Epithelial cell of proximal tubule (primary cell): ENCODE results near the gene CHMP4B. TPM values are rescaled to one million over a fixed set of nuclear protein-coding genes. Genes with fewer than 3 reads are reported as not detected.

Experiments
- DNase-seq: peaks from one replicate; pipeline ENCODE4 v3.0.0-alpha.2; 2011; ENCODE audit warnings: low read depth
- H3K4me3 ChIP-seq: 2 replicates; pipeline ENCODE4 v1.5.1; 2011; ENCODE audit warnings: low read depth, mild to moderate bottlenecking, low read length
- total RNA-seq: library from RNA; depleted of rRNA; stranded (reverse); fragments of >200 nt; gene quantifications from 2 replicates; pipeline ENCODE4 v1.2.3, GENCODE V29; 2015
- TF ChIP-seq, protein P1 (sequence below): conservative IDR thresholded peaks from 2 replicates; pipeline ENCODE4 v1.5.1; 2012; ENCODE audit warnings: low read depth, mild to moderate bottlenecking, low read length

CHMP4B gene
- total RNA-seq, 1 donor from 2014 or later = 41.3 TPM

DNA sequence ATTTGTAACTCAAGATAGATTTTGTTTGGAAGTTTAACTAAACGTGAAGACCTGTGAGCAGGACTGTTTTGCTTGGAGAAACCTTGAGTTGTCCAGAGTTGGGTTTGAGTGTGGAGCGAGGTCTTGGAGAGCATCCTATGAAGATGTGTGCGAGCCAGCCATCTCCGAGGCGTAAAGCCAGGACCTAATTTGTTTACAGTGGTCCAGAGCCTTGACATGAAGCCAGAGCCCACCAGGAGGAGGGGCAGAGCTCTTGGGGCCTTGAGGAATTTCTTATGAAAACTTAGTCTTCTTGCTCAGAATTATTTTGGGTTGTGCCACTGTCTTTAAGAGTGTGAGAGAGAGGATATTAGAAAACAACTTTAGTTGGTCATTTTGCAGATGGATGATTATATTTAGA, 6.3 kb downstream of the CHMP4B start:
- TF ChIP-seq, protein P1, sequence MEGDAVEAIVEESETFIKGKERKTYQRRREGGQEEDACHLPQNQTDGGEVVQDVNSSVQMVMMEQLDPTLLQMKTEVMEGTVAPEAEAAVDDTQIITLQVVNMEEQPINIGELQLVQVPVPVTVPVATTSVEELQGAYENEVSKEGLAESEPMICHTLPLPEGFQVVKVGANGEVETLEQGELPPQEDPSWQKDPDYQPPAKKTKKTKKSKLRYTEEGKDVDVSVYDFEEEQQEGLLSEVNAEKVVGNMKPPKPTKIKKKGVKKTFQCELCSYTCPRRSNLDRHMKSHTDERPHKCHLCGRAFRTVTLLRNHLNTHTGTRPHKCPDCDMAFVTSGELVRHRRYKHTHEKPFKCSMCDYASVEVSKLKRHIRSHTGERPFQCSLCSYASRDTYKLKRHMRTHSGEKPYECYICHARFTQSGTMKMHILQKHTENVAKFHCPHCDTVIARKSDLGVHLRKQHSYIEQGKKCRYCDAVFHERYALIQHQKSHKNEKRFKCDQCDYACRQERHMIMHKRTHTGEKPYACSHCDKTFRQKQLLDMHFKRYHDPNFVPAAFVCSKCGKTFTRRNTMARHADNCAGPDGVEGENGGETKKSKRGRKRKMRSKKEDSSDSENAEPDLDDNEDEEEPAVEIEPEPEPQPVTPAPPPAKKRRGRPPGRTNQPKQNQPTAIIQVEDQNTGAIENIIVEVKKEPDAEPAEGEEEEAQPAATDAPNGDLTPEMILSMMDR = no peak
- no peak overlapping the region for H3K4me3 ChIP-seq
- no peak for DNase-seq

DNA sequence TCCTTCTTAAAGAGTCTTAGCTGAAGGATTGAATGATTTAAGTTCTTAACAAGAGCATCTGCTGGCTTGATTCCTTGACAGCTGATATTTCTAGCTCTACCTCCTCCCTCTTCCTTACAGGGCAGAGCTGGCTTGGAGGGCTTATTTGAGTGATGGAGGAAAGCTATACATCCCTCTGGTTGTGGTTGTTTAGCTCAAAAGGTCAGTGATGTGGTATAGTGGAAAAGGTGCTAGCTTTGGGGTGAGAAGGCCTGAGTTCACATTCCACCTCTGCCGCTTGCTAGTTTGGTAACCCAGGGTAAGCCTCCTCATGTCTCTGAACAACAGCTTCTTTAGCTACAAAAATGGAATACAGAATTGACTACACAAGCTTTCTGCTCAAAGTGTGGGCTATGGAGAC, 8.3 kb downstream of the CHMP4B start:
- DNase-seq = no peak
- TF ChIP-seq, protein P1 = no peak
- H3K4me3 ChIP-seq = no peak overlapping the region

DNA sequence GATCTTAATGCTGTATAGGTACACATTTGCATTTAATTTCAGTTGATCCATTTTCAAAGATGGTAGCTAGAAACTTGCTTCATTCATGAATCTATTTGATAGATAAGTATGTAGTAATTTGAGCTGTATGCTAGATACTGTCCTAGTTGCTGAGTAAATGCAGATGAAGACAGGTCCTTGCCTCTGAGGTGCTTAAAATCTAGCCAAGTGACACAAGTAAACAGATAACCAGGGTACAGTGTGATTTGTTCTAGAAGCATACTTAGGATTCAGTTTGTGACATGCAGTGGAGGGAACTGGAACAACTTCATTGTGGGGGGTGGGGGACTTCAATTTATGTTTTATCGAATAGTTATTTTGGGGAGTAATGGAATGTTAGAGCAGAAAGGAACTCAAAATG, 9.2 kb downstream of the CHMP4B start:
- no peak overlapping the region for H3K4me3 ChIP-seq
- TF ChIP-seq, protein P1 = no peak
- no peak for DNase-seq

DNA sequence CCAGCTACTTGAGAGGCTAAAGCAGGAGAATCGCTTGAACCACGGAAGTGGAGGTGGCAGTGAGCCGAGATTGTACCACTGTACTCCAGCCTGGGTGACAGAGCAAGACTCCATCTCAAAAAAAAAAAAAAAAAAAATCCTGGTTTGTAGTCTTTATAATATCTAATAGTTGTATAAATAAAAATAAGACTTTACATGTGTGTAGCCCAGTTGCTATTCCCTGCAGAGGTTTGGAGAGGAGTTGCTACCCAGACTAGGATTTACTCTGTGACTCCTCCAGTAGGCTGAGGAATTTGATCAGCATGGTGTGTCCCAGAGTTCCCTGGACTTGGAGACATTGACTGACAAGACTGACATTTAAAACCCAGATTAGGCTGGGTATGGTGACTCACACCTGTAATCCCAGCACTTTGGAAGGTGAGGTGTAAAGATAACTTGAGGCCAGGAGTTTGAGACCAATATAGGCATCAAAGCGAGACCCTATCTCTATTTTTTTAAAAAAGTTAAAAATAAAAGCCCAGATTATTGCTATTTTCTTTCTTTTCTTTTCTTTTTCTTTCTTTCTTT, 10.2 kb downstream of the CHMP4B start:
- H3K4me3 ChIP-seq = no peak overlapping the region
- TF ChIP-seq, protein P1 = no peak
- no peak for DNase-seq

DNA sequence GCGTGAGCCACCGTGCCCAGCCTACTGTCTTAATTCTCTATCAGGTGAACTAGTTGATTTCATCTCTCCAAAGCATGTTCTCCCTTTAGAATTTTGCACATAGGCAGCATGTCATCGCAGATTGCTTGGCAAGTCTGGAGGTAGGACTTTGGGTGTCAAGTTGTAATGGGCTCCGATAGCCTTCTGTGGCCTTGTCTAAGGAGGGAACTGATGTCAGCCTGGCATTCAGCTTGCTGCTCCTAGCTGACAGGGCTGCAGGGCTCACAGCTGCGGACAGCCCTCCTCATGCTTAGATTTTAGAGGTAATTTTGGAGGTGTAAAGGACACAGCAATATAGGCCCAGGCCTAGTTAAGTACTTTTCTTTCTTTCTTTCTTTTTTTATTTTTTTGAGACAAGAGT, 11.3 kb downstream of the CHMP4B start:
- TF ChIP-seq, protein P1 = no peak
- no peak overlapping the region for H3K4me3 ChIP-seq
- DNase-seq = no peak

DNA sequence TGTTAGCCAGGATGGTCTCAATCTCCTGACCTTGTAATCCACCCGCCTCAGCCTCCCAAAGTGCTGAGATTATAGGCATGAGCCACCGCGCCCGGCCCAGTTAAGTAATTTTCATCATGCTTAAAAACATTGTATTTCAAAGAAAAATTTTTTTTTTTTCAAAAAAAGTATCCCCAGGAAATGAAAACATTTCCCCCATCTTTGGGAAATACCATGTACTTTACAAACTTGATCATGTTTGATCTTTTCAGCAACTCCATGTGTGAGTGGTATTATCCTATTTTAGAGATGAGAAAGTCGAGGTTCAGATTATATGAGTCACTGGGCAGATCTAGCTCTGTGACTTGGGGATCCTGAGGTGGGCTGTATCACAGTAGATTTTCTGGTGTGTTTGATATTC, 11.8 kb downstream of the CHMP4B start:
- H3K4me3 ChIP-seq = no peak overlapping the region
- TF ChIP-seq, protein P1 = no peak
- no peak for DNase-seq

DNA sequence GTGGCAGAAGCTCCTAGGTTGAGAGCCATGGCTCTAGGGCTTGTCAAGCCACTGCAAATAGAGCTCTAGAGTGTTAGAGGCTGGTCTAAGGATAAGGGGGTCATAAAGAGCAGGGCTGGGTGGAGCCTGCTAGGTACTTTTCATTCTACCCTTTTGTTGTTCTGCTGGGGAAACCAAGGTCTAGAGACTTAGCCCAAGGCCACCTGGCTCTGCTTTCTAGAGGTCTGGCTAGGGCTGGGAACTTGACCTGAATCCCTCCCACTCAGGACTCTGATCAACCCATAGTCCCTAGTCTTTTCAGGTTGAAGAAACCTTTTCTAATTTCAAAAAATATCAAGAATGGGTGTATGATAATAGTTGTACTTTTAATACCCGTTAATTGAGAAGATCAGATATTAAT, 13.7 kb downstream of the CHMP4B start:
- no peak overlapping the region for H3K4me3 ChIP-seq
- TF ChIP-seq, protein P1 = no peak

More for the DNA sequence above, 13.7 kb downstream of the CHMP4B start:
- no peak for DNase-seq
